ENCODE results near the gene DZIP1. TPM values are rescaled to one million over a fixed set of nuclear protein-coding genes. Genes with fewer than 3 reads are reported as not detected.
A peak's percentile ranks its signal among the peaks of the same experiment; 100 is the strongest.

The DZIP1 gene
- total and polyA plus RNA-seq, 2 donors (not counting 1 experiment from before 2014, with no cell fraction given) = not detected

DNA sequence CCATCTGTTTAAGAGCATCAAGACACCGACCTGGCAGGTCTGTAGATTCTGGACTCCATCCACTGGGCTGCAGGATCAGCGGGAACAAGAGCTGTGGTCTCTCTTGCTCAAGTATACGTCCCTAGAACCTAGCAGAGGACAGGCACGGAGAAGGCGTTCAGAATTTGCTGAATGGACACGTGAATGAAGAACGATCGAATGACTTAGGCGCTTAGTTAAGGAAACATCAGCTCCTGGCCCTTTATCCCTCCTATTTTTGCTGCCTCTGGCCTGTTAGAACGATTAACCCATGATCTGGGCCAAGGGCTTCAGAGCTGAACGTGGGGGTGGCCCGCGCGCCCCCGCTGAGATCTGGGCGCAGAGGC lies 953 bp downstream of the DZIP1 start:
- Histone ChIP-seq H3K4me3 (ENCODE audit: control extremely low read depth in 1 of 5, extremely low read depth in 1 of 5, insufficient read depth in 1 of 5, low read depth in 2 of 5, low read length in 4 of 5) (no peak overlapping the region), H3K36me3 (replicated peaks in 1 of 2; ENCODE audit: control extremely low read depth in 1 of 2, control insufficient read depth in 1 of 2, extremely low read depth in 1 of 2, insufficient read depth in 2 of 2, low read length in 1 of 2) (no peaks in the 10 kb centered on the region), H3K9me3 (ENCODE audit: control extremely low read depth in 1 of 3, control insufficient read depth in 2 of 3, insufficient read depth in 1 of 3, low read length in 2 of 3) (peaks cover 0 to 10% (median 0%) of the 10 kb centered on the region in 3 donors), H2AFZ (ENCODE audit: insufficient read depth, low read depth, low read length, poor library complexity, severe bottlenecking) (no peak overlapping the region), H3K4me2 (replicated peaks; ENCODE audit: low read depth, low read length, poor library complexity, severe bottlenecking) (peak overlapping the region; percentile 55), H3K4me1 (ENCODE audit: control insufficient read depth in 2 of 2, insufficient read depth in 2 of 2, low read length in 2 of 2) (peaks cover 8 to 13% of the 10 kb centered on the region in 2 donors), H3K79me2 (ENCODE audit: control insufficient read depth, insufficient read depth, low read length) (no peaks in the 10 kb centered on the region), H3K9ac (ENCODE audit: low read length) (no peak overlapping the region), H4K20me1 (ENCODE audit: control insufficient read depth, insufficient read depth, low read length, poor library complexity, severe bottlenecking) (no peaks in the 10 kb centered on the region), H3K27ac (ENCODE audit: low read length in 2 of 2) (no peak overlapping the region), H3K27me3 (replicated peaks in 1 of 4; ENCODE audit: control extremely low read depth in 1 of 4, control insufficient read depth in 3 of 4, insufficient read depth in 4 of 4, low read length in 3 of 4) (peaks cover 0 to 22% (median 14%) of the 10 kb centered on the region in 4 experiments)
- intact Hi-C loops (cut with micrococcal nuclease) = no loop called here
- POLR2A ChIA-PET = no interaction called here
- TF ChIP-seq EZH2 (IDR thresholded peaks at IDR 0.05; ENCODE audit: borderline replicate concordance, insufficient read depth, low read depth, low read length, poor library complexity, severe bottlenecking) = no peak
- TF ChIP-seq, protein P1, sequence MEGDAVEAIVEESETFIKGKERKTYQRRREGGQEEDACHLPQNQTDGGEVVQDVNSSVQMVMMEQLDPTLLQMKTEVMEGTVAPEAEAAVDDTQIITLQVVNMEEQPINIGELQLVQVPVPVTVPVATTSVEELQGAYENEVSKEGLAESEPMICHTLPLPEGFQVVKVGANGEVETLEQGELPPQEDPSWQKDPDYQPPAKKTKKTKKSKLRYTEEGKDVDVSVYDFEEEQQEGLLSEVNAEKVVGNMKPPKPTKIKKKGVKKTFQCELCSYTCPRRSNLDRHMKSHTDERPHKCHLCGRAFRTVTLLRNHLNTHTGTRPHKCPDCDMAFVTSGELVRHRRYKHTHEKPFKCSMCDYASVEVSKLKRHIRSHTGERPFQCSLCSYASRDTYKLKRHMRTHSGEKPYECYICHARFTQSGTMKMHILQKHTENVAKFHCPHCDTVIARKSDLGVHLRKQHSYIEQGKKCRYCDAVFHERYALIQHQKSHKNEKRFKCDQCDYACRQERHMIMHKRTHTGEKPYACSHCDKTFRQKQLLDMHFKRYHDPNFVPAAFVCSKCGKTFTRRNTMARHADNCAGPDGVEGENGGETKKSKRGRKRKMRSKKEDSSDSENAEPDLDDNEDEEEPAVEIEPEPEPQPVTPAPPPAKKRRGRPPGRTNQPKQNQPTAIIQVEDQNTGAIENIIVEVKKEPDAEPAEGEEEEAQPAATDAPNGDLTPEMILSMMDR (IDR thresholded peaks at IDR 0.05) = no peak
- peaks cover 14% of the 10 kb centered on the region for H3K4me1 Mint-ChIP-seq
- peaks cover 49% of the 10 kb centered on the region for H3K27me3 Mint-ChIP-seq
- no peaks in the 10 kb centered on the region for H3K9me3 Mint-ChIP-seq (ENCODE audit: insufficient read depth)
- CTCF ChIA-PET = no interaction called here
- WGBS (ENCODE audit: insufficient coverage) = 37% methylated on average over 16 of the region's 16 CpGs
- peak overlapping the region; percentile 46 for H3K27ac Mint-ChIP-seq
- peak; percentile 11 for DNase-seq
- ATAC-seq (ENCODE audit: low read depth) = no peak
- H3K4me3 Mint-ChIP-seq = peak overlapping the region; percentile 76

DNA sequence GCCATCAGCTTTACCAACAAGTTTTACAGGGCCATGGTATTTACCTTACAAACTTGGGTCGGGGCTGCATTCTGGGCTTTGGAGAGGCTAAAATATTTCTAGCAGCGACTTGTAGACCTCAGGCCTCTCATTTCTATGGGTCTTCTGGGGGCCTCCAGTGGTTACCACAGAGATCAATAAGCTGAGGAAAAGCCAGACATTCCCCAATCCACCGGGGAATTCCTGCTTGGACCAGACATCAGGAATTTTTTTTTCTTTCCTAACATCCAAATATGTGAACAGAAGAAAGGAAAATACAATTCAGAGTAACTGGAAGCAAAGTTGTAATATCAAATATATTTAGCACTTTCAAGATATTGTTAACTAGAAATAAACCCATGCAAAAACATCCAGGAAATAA lies 1.5 kb downstream of the DZIP1 start:
- Histone ChIP-seq H3K27ac (ENCODE audit: low read length in 2 of 2) (no peak overlapping the region), H3K4me2 (replicated peaks; ENCODE audit: low read depth, low read length, poor library complexity, severe bottlenecking) (no peak overlapping the region), H2AFZ (ENCODE audit: insufficient read depth, low read depth, low read length, poor library complexity, severe bottlenecking) (no peak overlapping the region), H3K9ac (ENCODE audit: low read length) (no peak overlapping the region), H4K20me1 (ENCODE audit: control insufficient read depth, insufficient read depth, low read length, poor library complexity, severe bottlenecking) (no peaks in the 10 kb centered on the region), H3K4me1 (ENCODE audit: control insufficient read depth in 2 of 2, insufficient read depth in 2 of 2, low read length in 2 of 2) (peaks cover 8 to 13% of the 10 kb centered on the region in 2 donors), H3K4me3 (ENCODE audit: control extremely low read depth in 1 of 5, extremely low read depth in 1 of 5, insufficient read depth in 1 of 5, low read depth in 2 of 5, low read length in 4 of 5) (no peak overlapping the region), H3K27me3 (replicated peaks in 1 of 4; ENCODE audit: control extremely low read depth in 1 of 4, control insufficient read depth in 3 of 4, insufficient read depth in 4 of 4, low read length in 3 of 4) (peaks cover 0 to 22% (median 14%) of the 10 kb centered on the region in 4 experiments), H3K79me2 (ENCODE audit: control insufficient read depth, insufficient read depth, low read length) (no peaks in the 10 kb centered on the region), H3K36me3 (replicated peaks in 1 of 2; ENCODE audit: control extremely low read depth in 1 of 2, control insufficient read depth in 1 of 2, extremely low read depth in 1 of 2, insufficient read depth in 2 of 2, low read length in 1 of 2) (no peaks in the 10 kb centered on the region), H3K9me3 (ENCODE audit: control extremely low read depth in 1 of 3, control insufficient read depth in 2 of 3, insufficient read depth in 1 of 3, low read length in 2 of 3) (peaks cover 0 to 10% (median 0%) of the 10 kb centered on the region in 3 donors)
- DNase-seq (no peak), ATAC-seq (ENCODE audit: low read depth) (no peak)
- Mint-ChIP-seq H3K4me3 (peak overlapping the region; percentile 76), H3K27ac (no peak overlapping the region), H3K9me3 (ENCODE audit: insufficient read depth) (no peaks in the 10 kb centered on the region), H3K27me3 (peaks cover 49% of the 10 kb centered on the region), H3K4me1 (peaks cover 14% of the 10 kb centered on the region)
- no peak for TF ChIP-seq EZH2 (IDR thresholded peaks at IDR 0.05; ENCODE audit: borderline replicate concordance, insufficient read depth, low read depth, low read length, poor library complexity, severe bottlenecking)
- TF ChIP-seq, protein P1 (IDR thresholded peaks at IDR 0.05) = no peak
- ChIA-PET CTCF (no interaction called here), POLR2A (no interaction called here)
- intact Hi-C loops (cut with micrococcal nuclease) = no loop called here
- WGBS (ENCODE audit: insufficient coverage) = 94% methylated on average over 2 of the region's 3 CpGs
